Glomerular visceral epithelial cell (primary cell): Measurements from ENCODE around the gene PRKCH.

ENCODE experiments used
- DNase-seq: peaks from one replicate; pipeline ENCODE4 v3.0.0-alpha.2; 2016; ENCODE audit errors: extremely low spot score

The PRKCH gene

DNA sequence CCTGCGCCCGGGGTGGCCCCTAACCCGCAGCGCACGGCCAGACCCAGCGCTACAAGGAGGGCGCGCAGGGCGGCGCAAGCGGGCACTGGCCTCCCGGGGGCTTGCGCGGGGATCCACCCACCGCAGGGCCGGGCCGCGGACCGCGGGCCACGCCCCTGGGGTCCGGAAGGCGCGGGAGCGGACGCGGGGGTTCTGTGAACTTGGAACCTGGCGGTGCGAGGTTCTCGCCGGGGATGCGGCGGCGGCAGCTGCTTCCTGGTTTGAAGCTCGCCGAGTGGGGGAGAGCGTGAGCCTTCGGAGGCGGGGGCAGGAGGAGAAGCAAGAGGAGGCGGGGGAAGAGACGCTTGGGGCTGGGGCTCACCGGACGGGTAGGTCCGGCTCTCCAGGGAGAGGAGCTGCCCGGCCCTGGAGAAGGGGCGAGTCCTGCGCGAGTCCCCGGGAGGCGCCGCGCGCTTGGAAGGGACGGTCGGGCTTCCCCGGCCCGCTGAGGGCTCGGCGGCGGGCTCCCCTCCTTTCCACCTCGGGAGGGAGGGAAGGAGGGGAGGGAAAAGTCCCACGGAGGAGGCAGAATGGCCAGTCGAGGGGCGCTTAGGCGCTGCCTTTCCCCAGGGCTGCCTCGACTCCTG is at the start of gene PRKCH:
TSS of gene PRKCH (plus strand) at position 195 of the 626 bp plus-strand sequence. CDS start 523 bp downstream, outside the sequence.
- DNase-seq: peak; percentile 36

DNA sequence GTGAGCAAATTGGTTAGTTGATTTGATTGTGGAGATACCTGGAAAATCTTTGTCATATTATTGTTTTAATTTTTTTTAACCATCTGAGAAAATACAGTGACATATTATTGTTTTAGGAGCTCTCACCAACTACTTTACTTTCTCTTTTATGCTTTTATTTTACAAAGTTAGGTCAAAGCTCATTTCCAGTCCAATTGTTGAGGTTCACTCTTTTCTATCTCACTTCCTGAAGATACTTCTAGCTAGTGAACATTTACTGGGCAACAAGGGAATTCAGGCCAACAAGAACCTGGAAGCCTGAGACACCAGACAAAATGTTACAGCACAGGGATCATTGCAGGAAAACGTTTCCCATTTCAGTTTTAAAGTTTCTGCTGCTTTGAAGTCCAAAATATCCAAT is 44.1 kb upstream of the PRKCH start:
- DNase-seq: no peak

DNA sequence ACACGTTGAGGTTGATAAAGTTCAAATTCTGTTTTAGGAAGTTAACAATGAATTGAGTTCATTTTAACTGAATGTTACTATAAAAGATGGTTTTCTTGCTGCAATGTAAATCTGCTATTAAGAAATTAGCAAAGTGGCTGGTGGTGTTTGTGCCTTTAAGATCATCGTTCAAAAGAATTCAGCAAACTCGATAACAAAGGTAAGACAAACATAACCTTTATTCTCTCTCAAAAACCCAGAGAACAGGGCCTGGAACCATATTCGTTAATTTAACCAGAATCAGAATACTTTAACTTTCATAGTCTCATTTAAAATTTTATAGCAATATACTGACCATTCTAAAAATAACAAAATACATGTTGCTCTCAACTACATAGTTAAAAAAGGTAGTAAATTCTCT is 43.6 kb upstream of the PRKCH start:
- no peak for DNase-seq

DNA sequence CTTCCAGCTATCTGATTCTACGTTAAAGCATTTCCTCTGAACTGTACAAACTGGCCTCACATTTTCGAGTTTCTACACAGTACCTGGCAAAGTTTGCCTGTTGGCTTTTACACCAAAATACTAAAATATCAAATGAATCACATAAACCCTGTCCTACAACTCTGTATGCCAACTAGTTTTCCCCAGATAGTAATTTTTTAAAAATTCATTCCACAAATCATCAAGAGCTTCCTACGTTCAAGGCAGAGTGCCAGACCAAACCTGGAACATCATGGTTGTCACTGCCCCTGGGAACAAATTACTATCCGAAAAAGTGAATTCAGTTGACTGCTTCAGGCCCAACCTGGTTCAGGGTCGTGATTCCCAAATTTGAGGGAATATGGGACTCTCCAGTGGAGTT is 42.3 kb upstream of the PRKCH start:
- no peak for DNase-seq

DNA sequence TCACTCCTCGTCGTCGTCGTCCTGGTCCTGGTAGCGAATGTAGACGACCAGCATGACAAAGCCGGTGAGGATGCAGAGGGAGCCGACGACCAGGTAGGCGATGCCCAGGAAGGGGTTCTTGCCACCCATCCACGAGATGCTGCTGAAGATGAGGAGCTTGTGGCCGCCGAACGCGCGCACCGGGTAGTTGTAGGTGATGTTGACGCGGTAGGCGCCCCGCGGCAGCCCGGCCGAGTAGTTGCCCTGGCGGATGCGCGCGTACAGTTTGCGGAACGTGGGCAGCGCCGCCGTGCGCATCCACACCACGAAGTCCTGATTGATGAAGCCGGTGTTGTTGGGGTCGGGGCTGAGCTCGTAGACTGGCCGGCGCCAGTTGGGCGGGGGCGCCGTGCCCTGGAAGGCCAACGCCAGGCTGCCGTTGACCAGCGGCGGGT is 41.3 kb upstream of the PRKCH start:
- no peak for DNase-seq

DNA sequence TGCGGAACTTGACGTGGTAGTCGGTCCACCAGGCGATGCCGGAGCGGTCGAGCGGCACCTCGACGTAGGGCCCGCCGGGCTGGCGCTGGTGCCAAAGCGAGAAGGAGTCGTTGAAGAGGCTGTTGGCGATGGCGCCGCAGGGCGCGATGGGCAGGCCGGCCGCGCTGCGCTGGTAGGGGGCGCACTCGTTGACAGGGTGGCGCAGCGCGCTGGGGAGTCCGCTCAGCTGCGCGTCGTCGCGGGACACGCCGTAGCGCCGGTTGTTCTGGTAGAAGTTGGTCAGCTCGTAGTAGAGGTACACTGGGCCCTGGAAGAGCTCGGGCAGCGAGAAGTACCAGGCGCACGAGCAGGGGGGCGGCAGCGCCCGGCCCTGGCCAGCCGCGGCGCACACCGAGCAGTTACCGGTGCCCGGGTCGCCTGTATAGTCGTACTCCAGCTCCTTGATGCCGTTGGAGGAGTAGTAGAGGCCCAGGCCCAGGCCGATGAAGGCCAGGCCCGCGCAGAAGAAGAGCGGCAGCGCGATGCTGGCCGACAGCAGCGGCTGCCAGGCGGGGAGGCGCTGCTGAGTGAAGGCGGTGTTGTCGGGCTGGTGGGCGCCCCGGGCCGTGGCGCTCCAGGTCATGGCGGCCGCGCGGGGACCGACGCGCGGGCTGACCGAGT is 40.7 kb upstream of the PRKCH start:
- DNase-seq: no peak

DNA sequence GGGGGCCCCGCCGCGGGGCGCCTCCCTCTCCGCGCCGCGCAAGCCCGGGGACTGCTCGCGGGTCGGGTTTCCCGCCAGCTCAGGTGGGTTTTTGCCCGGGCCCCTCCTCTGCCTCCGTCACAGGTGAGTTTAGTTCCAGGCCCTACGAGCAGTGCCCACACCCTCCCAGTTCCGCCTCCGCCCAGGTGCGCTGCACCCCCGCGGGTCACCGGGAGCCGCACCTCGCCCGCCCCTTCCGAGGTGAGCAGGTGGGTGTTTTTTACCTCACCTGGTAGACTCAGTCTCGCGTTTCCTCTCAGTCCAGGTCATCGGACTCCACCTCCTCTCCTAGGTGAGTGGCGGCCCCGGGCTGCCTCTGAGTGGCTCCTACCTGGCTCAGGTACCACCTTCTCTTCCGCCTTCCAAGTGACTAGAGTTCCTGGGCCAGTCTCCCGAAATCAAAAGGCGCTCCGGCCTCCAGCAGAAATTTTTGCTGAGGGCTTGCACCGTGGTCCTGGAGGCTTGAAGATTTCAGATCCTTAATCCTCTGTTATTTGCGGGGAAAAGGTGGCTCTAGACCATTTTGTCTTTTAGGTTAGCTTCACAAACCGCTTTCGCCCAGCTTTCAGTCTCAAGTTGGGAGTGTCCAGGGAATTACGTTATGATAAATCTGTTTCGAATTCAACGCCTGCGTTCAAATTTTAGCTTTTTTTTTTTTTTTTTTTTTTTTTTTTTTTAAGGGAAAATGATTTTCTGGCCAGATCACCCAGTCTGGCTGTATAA is 40.0 kb upstream of the PRKCH start, which contains the start of gene TMEM30B:
TSS of gene TMEM30B (minus strand) at position 153 of the 762 bp plus-strand sequence. CDS start 191 bp downstream, outside the sequence.
- no peak for DNase-seq

DNA sequence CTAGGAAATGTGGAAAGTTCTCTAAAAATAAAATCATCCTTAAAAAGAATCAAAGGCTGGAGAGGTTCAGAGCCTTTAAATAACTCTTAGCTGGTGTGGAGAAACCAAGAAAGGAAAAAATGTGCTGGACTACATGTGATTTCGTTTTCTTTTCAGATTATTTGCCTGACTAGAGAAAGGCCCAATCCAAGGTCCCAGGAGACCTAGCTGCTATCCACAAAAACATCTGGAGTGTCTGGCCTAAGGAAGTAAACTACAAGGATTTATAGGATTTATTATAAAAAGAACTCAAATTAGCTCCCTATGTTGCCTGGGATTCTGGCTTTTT is 39.5 kb upstream of the PRKCH start:
- no peak for DNase-seq

DNA sequence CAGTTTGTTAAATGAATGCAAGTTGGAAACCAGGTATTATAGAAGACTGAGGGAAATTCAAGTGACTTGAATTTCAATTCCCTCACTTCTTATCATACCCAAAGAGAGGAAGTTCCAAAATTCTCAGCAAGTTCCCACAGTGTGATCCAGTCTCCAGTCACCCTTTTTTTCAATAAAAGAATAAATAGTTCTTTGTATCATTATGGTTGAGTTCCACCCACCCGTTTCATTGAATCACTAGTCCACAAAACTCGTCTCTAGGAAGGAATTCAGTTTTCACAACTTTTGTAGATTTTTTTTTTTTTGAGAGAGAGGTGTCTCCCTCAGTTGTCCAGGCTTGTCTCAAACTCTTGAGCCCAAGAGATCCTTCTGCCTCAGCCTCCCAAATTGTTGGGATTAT is 38.6 kb upstream of the PRKCH start:
- no peak for DNase-seq

DNA sequence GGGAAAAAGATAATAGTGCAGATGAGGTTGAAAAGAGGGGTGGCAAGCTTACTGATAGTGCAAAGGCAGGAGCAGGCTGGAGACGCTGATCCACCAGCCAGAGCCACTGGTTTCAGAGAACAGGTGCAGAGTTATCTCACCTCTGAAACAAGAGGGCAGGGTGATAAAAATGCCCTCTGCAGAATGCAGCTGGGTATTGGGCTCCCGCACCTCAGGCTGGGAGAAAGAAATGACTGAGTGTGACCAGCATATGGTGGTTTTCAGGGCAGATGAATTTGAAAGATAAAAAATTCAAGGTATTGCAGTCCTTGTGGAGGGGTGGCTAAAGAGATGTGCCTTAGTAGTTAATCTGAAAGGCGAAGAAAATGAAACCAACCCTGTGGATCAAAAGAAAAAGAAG is 37.4 kb upstream of the PRKCH start:
- DNase-seq: no peak

DNA sequence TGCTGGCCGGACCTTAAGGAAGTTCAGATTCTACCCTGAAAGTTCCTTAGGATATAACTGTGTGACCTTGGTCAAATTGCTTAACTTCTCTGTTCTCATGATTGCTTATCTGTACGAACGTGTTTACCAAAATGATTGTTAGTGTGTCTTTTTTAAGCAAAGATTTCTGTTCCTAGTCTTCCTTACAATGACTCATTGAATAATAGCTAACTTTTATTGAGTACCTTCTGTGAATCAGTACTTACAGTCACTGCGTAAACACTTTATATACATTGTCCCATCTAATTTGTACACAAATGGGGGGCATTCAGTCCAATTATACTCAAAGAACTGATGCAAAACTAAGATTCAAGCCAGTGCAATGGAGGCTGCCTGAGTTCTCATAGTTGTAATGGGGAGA is 36.0 kb upstream of the PRKCH start:
- DNase-seq: no peak

DNA sequence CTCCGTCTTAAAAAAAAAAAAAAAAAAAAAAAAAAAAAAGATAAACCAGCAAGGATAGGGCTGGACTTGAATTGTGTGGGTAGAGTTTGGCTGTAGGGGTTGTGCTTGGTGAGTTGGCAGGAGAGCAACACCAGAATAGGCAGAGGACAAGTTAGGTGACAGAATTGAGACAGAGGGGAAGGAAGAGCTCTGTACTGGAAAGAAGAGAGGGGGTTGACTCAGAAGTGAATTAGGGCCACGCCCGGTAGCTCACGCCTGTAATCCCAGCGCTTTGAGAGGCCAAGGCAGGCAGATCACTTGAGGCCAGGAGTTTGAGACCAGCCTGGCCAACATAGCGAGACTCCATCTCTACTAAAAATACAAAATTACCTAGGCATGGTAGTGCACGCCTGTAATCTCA is 34.2 kb upstream of the PRKCH start:
- DNase-seq: no peak

DNA sequence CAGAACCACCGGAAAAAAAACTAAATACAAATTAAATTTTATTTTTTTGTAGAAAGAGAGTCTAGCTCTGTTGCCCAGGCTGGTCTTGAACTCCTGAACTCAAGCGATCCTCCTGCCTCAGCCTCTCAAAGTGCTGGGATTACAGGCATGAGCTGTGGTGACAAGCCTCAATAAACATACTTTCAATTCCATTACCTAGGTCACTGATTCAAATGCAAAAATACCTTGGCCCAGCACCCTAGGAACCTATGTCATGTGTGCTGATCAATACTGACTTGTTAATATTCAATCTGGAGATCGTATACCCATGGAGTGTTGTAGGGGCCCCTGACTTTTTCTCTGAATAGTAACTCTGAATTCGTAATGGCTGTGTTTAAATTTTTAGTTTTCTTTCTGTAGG is 33.2 kb upstream of the PRKCH start:
- no peak for DNase-seq

DNA sequence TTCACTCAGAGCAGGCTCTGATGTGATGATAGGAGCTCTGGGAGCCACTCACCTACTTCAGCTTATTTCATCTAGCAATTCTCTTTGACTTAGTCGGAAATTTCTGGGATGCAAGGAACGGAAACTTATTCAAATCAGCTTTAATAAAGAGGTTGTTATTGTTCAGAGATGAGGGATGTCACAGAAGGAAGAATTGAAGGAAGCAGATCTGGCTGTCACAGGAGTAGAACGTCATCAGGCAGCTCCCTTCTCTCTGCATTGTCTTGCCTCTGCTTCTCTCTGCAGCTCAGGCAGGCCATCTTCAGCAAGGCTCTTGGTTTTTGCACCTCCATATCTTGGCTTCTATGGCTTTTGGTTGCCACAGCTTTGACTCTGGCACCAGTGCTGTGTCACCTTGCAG is 32.7 kb upstream of the PRKCH start:
- DNase-seq: no peak

DNA sequence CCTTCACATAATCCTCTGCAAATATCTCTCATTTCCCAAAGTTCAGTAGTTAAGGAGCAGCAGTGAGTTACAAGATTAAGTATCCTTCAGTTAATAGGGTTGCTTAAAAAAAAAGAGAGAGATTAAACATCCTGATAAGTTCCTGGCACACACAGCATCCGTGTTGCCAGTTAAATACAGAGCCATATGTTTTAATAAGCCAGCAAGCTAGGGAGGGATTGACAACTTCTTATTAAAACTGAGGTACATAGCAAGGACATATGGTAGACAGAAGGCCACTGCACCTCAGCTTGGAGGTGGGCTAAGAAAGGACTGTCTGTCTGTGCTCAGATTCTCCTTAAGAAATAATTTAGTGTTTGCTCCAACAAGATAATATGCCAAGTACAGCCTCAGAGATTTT is 30.7 kb upstream of the PRKCH start:
- no peak for DNase-seq

DNA sequence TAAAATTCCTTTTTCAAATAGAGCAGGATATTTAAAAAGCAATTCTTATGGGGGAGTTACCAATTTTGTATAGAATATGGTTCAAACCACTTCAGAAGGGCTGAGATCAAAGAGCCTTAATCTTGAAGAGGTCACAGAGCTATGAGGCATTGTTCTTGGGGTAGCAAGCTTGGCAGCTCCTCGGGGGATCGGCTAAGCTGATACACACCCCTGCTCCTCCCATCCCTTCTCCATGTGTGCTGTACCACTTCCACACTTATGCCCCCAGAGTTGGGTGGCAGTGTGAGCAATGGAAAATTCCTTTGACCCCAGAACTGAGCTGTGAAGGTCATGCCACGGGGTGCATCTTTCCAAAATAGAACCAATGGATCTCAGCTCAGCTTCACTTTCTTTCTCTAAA is 25.2 kb upstream of the PRKCH start:
- no peak for DNase-seq

DNA sequence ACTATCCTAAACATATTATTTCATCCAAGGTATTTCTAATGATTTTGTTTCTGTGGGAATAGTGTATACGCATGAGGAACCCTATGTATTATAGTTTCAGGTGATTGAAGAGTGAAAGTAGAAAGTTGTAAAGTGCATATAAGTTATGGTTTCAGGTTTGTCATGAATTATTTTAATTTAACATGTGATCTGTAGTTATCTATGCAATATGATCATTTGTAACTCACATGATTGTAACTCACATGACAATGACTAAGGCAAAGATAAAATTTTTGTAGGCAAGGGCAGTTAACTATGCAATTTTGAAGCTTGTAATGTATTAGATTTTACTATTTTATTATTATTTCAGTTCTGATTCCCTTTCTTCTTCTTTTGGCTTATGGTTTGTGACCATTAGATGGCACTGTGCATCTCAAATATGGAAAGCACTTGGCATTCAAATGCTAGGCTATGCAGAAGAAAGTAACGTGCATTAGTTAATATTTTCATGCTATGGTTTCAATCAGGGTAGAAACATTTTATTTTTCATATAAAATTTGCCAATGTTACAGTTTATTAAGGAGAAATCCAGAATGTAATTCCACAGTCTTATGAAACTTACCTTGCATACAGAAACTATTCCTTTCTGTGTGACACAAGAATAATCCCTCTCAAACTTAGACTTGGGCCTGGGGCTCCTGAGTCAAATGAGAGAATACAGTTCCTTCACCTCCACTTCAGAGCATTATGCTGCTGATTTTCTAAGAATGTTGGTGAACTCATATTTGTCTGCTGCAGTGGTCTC is 24.5 kb upstream of the PRKCH start:
- DNase-seq: peak; percentile 21

DNA sequence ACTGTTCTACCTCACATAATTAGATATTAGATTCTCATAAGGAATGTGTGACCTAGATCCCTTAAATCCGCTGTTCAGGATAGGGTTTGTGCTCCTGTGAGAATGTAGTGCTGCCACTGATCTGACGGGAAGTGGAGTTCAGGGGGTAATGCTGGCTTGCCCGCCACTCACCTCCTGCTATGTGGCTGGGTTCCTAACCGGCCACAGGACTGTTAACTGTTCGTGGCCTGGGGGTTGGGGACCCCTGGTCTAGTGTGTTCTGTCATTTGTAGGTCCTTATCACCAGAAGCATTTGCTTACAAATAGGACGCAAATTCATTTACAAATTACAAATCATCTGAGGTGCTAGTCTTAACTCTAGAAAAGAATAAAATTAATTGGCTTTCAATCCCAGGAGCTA is 23.8 kb upstream of the PRKCH start:
- DNase-seq: no peak

DNA sequence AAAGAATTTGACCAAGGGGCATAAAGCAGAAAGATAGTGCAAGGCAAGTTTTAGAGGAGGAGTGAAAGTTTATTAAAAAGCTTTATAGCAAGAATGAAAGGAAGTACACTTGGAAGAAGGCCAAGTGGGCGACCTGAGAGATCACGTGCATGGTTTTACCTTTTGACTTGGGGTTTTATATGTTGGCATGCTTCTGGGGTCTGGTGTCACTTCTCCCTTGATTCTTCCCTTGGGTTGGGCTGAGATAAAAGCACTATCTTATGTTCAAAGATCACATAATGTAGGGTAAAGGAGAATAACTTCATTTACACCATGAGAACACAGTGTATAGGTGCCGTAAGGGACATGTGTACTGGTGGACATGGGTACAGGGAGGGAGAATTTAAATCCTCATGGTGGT is 22.6 kb upstream of the PRKCH start:
- DNase-seq: no peak

DNA sequence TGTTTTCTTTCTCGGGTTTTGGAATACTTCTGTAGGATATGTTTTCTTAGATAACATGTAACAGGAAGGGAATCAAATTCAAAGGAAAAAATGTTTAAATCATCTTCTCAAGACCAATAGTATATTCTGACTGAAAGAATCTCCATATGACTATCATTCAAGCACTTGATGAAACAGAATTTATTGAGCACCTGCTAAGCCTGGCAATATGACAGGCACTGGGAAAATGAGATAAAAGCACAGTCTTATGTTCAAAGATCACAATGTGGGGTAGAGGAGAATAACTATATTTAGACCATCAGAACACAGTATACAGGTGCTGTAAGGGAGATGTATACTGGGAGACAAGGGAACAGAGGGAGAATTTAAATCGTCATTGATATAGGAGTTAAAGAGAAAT is 21.2 kb upstream of the PRKCH start:
- no peak for DNase-seq

DNA sequence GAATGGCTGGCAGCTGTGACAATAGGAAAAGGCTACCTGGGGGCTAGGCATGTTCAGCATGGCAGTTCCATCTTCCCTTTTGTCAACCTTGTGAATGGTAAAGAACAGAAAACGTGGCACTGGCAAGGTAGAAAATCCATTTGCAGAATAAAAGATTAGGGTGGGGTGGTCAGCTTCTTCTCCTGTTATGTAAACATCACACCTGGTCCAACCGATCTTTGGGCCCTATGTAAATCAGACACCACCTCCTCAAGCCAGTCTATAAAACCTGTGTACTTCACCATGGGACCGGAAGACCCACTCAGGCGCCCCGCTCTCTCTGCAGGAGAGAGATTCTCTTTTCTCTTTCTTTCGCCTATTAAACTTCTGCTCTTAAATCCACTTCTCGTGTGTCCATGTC is 20.6 kb upstream of the PRKCH start:
- DNase-seq: no peak

DNA sequence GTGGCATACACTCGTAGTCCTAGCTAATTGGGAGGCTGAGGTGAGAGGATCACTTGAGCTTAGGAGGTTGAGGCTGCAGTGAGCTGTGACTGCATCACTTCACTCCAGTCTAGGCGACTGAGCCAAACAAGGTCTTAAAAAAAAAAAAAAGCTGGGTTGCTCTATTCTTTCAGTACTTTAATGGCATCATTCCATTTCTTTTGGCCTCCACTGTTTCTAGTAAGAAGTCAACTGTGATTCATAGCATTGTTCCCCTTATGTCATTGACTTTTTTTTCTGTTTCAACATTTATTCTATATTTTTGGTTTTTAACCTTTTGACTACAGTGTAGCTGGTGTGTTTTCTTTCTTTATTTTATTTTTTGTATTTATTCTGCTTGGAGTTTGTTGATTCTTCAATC is 16.7 kb upstream of the PRKCH start:
- no peak for DNase-seq
